HepG2 (cell line): ENCODE measurements around the gene DDX11. TPM values are rescaled to one million over a fixed set of nuclear protein-coding genes. Genes with fewer than 3 reads are reported as not detected.

Experiments
- ATAC-seq: fragments of 200-7000 bp; cut with Tn5 transposase; 3 replicates; pipeline ENCODE4 v1.9.1; 2020; ENCODE audit warnings: mild to moderate bottlenecking, moderate library complexity
- BruUV-seq: library from RNA; stranded (reverse); fragments of 400-500 nt; replicated peaks from 2 replicates; lab custom pipeline; 2021; lab: Mats Ljungman, UMichigan
- CTCF ChIA-PET: fragments of 300-600 bp; formaldehyde crosslinking; extraction: SDS; loops from one replicate; lab custom pipeline; 2021; ENCODE audit warnings: low total read pairs, inconsistent platforms, low intra/inter-chr PET ratio; lab: Yijun Ruan, JAX
- POLR2A ChIA-PET: fragments of 350-600 bp; sonication (Branson Sonifier 250); formaldehyde crosslinking; loops from one replicate; lab custom pipeline; 2020; ENCODE audit warnings: antibody characterized with exemption, inconsistent platforms; lab: Yijun Ruan, JAX
- DNase-seq: peaks from one replicate; pipeline ENCODE4 v3.0.0-alpha.2; 2015; ENCODE audit warnings: low spot score
- FAIRE-seq: peaks from 3 replicates; lab custom pipeline; 2011; peaks lifted over from hg19 to GRCh38; lab: Jason Lieb, UNC
- H2AFZ ChIP-seq: one replicate; pipeline ENCODE4 v1.6.1; 2011; ENCODE audit warnings: low read length, inconsistent platforms
- H3K27ac ChIP-seq: fragments of 300-600 bp; 3 replicates; pipeline ENCODE4 v1.8.0; 2011; ENCODE audit warnings: mixed run types, mild to moderate bottlenecking, mixed read lengths, low read length, inconsistent platforms; ENCODE audit not compliant: insufficient read depth; ENCODE audit errors: extremely low read length
- H3K27me3 ChIP-seq, 2 experiments: fragments of 200-600 bp in 1 of 2; 2 replicates in 1 of 2; 3 replicates in 1 of 2; pipeline versions ENCODE4 v1.6.0 to v1.8.0; 2011; ENCODE audit warnings: low read length in 2 of 2, mild to moderate bottlenecking in 2 of 2, moderate library complexity in 2 of 2, inconsistent platforms in 1 of 2; ENCODE audit not compliant: insufficient read depth in 2 of 2, control insufficient read depth in 1 of 2
- H3K36me3 ChIP-seq, 2 experiments: fragments of 200-600 bp in 1 of 2; replicated peaks in 1 of 2; 2 replicates in 1 of 2; 3 replicates in 1 of 2; pipeline versions ENCODE4 v1.5.1 to v1.8.0; 2011; ENCODE audit warnings: low read length in 2 of 2, inconsistent platforms in 1 of 2; ENCODE audit not compliant: insufficient read depth in 2 of 2, control insufficient read depth in 1 of 2
- H3K4me1 ChIP-seq: 2 replicates; pipeline ENCODE4 v1.5.1; 2012; ENCODE audit warnings: low read length, inconsistent platforms; ENCODE audit not compliant: insufficient read depth
- H3K4me2 ChIP-seq: 2 replicates; pipeline ENCODE4 v1.6.0; 2011; ENCODE audit warnings: low read depth, low read length, inconsistent platforms
- H3K4me3 ChIP-seq, 3 experiments: fragments of 200-600 bp in 1 of 3; sonication (generic), shearing (Covaris generic) in 1 of 3; replicated peaks in 1 of 3; 2 replicates each; pipeline ENCODE4 v1.5.1; 2011 to 2016; ENCODE audit warnings: low read length in 3 of 3, inconsistent platforms in 2 of 3, low read depth in 2 of 3, mild to moderate bottlenecking in 2 of 3, control low read depth in 1 of 3, mixed read lengths in 1 of 3; ENCODE audit not compliant: insufficient read depth in 1 of 3
- H3K79me2 ChIP-seq: one replicate; pipeline ENCODE4 v1.6.1; 2011; ENCODE audit warnings: low read length, inconsistent platforms; ENCODE audit not compliant: insufficient read depth
- H3K9ac ChIP-seq: 2 replicates; pipeline ENCODE4 v1.6.0; 2011; ENCODE audit warnings: mild to moderate bottlenecking, low read depth, low read length, inconsistent platforms; ENCODE audit not compliant: insufficient read depth
- H3K9me3 ChIP-seq: 2 replicates; pipeline ENCODE4 v1.5.1; 2012; ENCODE audit warnings: mild to moderate bottlenecking, low read length
- H4K20me1 ChIP-seq: 2 replicates; pipeline ENCODE4 v1.6.0; 2011; ENCODE audit warnings: inconsistent platforms, mild to moderate bottlenecking, low read length, moderate library complexity; ENCODE audit not compliant: insufficient read depth
- HNRNPH1 ChIP-seq: fragments of 200-400 bp; formaldehyde crosslinking; optimal IDR thresholded peaks from 2 replicates; pipeline ENCODE3; 2017; ENCODE audit warnings: mild to moderate bottlenecking, low read depth, low read length
- MATR3 ChIP-seq: sonication (generic); formaldehyde crosslinking; IDR thresholded peaks from 2 replicates; pipeline ENCODE4 v1.4.0; 2020; ENCODE audit warnings: missing genetic modification reagents
- SMARCE1 ChIP-seq: fragments of 450-650 bp; IDR thresholded peaks from 2 replicates; pipeline ENCODE4 v1.6.1; 2017; ENCODE audit warnings: borderline replicate concordance
- SP140L ChIP-seq: sonication (generic); formaldehyde crosslinking; IDR thresholded peaks from 2 replicates; pipeline ENCODE4 v1.4.0; 2020; ENCODE audit warnings: missing genetic modification reagents, borderline replicate concordance
- U2AF2 ChIP-seq: fragments of 200-400 bp; formaldehyde crosslinking; IDR thresholded peaks from 2 replicates; pipeline ENCODE4 v1.6.1; 2017; ENCODE audit warnings: low read depth, mild to moderate bottlenecking, low read length
- ZFP36L1 ChIP-seq: sonication (generic); formaldehyde crosslinking; IDR thresholded peaks from 2 replicates; pipeline ENCODE4 v1.8.0; 2022; ENCODE audit warnings: mild to moderate bottlenecking, missing genetic modification reagents, moderate library complexity
- ZNF407 ChIP-seq: sonication (generic); formaldehyde crosslinking; IDR thresholded peaks from one replicate; pipeline ENCODE4 v1.5.1; 2020; ENCODE audit warnings: mild to moderate bottlenecking, missing genetic modification reagents; ENCODE audit errors: not compliant biosample characterization
- ZNF639 ChIP-seq: conservative IDR thresholded peaks from 2 replicates; pipeline ENCODE4 v1.6.1; 2018; ENCODE audit warnings: missing genetic modification reagents
- ZNF773 ChIP-seq: sonication (generic); formaldehyde crosslinking; IDR thresholded peaks from 2 replicates; pipeline ENCODE4 v1.4.0; 2020; ENCODE audit warnings: missing genetic modification reagents, borderline replicate concordance
- ZNF775 ChIP-seq: sonication (generic); formaldehyde crosslinking; IDR thresholded peaks from 2 replicates; pipeline ENCODE4 v1.4.0; 2020; ENCODE audit warnings: missing genetic modification reagents, mild to moderate bottlenecking, moderate library complexity, borderline replicate concordance
- ZNF816 ChIP-seq: sonication (generic); formaldehyde crosslinking; IDR thresholded peaks from 2 replicates; pipeline ENCODE4 v1.8.0; 2022; ENCODE audit warnings: missing genetic modification reagents, mild to moderate bottlenecking, borderline replicate concordance
- WGBS: methylation state at CpG from one replicate; pipeline ENCODE4 v1.1.6; 2017; ENCODE audit warnings: low lambda C conversion rate; 5-methylcytosine and 5-hydroxymethylcytosine counted together
- in situ Hi-C: cut with HindIII; loops from 2 replicates; pipeline ENCODE4 v1.10.0; 2017; ENCODE audit warnings: low pct_unique_long_range_greater_than_20kb; ENCODE audit not compliant: extremely low pct_ligation_motif_present
- intact Hi-C: fragments of 100-400 bp; cut with micrococcal nuclease; formaldehyde crosslinking; loops from one replicate; pipeline ENCODE4 v1.10.0; 2022; ENCODE audit not compliant: unreplicated experiment
- polyA plus RNA-seq, 8 experiments: library from polyadenylated mRNA; depleted of rRNA in 3 of 8; stranded (reverse) in 7 of 8; unstranded in 1 of 8; fragments of >200 nt; fragmentation: Illumina TruSeq in 4 of 8; extraction: Trizol in 4 of 8; gene quantifications; 2 replicates each; pipeline versions ENCODE4 v1.2.1 to v1.2.3, GENCODE V29; 2011 to 2016; ENCODE audit warnings: low read depth in 4 of 8, missing spikeins in 1 of 8, mixed read lengths in 1 of 8; ENCODE audit not compliant: insufficient read depth in 1 of 8
- total RNA-seq, 5 experiments: library from RNA; depleted of rRNA; stranded (reverse); fragments of >200 nt; fragmentation: Illumina TruSeq; extraction: Trizol; gene quantifications; 2 replicates each; pipeline ENCODE4 v1.2.3, GENCODE V29; 2016; ENCODE audit warnings: low read depth in 1 of 5
- TF ChIP-seq, protein P1 (sequence below): sonication (generic); formaldehyde crosslinking; IDR thresholded peaks from 2 replicates; pipeline ENCODE4 v1.4.0; 2020; ENCODE audit warnings: mild to moderate bottlenecking, missing genetic modification reagents

The DDX11 gene
- total and polyA plus RNA-seq, 2 of the 13 experiments (the other 11 are each of a cell fraction or from before 2014, with no cell fraction given) = 23.9 to 40.8 TPM

GRCh38 chr12:31119803-31120211, 46.1 kb downstream of the DDX11 start (continued):
- TF ChIP-seq, protein P1, sequence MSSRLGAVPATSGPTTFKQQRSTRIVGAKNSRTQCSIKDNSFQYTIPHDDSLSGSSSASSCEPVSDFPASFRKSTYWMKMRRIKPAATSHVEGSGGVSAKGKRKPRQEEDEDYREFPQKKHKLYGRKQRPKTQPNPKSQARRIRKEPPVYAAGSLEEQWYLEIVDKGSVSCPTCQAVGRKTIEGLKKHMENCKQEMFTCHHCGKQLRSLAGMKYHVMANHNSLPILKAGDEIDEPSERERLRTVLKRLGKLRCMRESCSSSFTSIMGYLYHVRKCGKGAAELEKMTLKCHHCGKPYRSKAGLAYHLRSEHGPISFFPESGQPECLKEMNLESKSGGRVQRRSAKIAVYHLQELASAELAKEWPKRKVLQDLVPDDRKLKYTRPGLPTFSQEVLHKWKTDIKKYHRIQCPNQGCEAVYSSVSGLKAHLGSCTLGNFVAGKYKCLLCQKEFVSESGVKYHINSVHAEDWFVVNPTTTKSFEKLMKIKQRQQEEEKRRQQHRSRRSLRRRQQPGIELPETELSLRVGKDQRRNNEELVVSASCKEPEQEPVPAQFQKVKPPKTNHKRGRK = no peak
- TF ChIP-seq SP140L (CRISPR knock-in tag) (no peak), ZNF639 (CRISPR knock-in tag) (no peak), ZFP36L1 (no peak), HNRNPH1 (no peak), U2AF2 (no peak)
- TF ChIP-seq, all 625 proteins: peak for 0

DNA sequence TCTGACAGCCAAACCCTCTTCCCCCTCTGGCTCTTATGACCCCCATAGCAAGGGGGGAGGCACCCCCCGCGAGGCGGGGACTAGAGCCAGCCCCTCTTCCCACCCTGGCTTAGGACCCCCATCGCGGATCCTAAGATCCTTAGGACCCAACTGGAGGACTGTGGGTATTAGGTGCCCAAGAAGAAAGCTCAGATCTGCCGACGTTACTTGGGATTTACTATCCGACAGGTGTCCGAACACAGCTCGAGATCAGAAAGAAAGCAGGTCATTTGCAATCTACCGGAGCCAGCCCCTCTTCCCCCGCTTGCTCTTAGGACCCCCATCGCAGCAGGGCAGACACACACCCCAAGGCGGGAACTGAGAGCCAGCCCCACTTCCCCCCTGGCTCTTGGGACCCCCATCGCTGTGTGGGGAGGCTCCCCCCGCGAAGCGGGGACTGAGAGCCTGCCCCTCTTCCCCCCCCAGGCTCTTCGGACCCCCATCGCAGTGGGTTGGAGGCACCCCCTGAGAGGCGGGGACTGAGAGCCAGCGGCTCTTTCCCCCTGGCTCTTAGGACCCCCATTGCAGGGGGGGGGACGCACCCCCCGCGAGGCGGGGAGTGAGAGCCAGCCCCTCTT, 46.8 kb downstream of the DDX11 start:
- no peak for ATAC-seq
- CTCF ChIA-PET = no interaction called here
- no peaks in the 10 kb centered on the region for H3K9me3 ChIP-seq
- H3K27me3 ChIP-seq = no peaks in the 10 kb centered on the region
- H3K27ac ChIP-seq = no peak overlapping the region
- no peak overlapping the region for H3K4me3 ChIP-seq
- no peaks in the 10 kb centered on the region for H4K20me1 ChIP-seq
- H3K79me2 ChIP-seq = no peaks in the 10 kb centered on the region
- intact Hi-C loops = no loop called here
- H2AFZ ChIP-seq = no peak overlapping the region
- H3K4me1 ChIP-seq = peaks cover 12% of the 10 kb centered on the region; the same call in 1 of the 2 replicates
- DNase-seq = no peak
- H3K4me2 ChIP-seq = no peak overlapping the region
- POLR2A ChIA-PET = no interaction called here
- no peaks in the 10 kb centered on the region for H3K36me3 ChIP-seq
- in situ Hi-C loops = no loop called here
- BruUV-seq = no TSS peak
- 93% methylated on average over 10 of the region's 26 CpGs for WGBS
- no peak for FAIRE-seq
- no peak overlapping the region for H3K9ac ChIP-seq
- no peak for TF ChIP-seq ZNF773 (CRISPR knock-in tag)
- no peak for TF ChIP-seq ZNF816 (CRISPR knock-in tag)
- TF ChIP-seq ZNF407 (CRISPR knock-in tag) = no peak
- no peak for TF ChIP-seq ZNF775 (CRISPR knock-in tag)
- no peak for TF ChIP-seq MATR3 (CRISPR knock-in tag)
- TF ChIP-seq SMARCE1 = no peak
